Panc1 (cell line): Measurements from ENCODE around the gene MIOX. TPM values are rescaled to one million over a fixed set of nuclear protein-coding genes. Genes with fewer than 3 reads are reported as not detected.

Experiments used
- ATAC-seq: fragments of 200-7000 bp; cut with Tn5 transposase; 2 replicates; pipeline ENCODE4 v1.9.1; 2020; ENCODE audit warnings: mild to moderate bottlenecking, moderate library complexity
- BruUV-seq: library from RNA; stranded (reverse); fragments of 400-500 nt; replicated peaks from 2 replicates; lab custom pipeline; 2021; lab: Mats Ljungman, UMichigan
- CTCF ChIA-PET: fragments of 300-600 bp; sonication (Branson Sonifier 250); formaldehyde crosslinking; loops from one replicate; lab custom pipeline; 2022; ENCODE audit warnings: antibody characterized with exemption; lab: Charles Lee
- POLR2A ChIA-PET: fragments of 300-600 bp; sonication (Branson Sonifier 250); formaldehyde crosslinking; loops from one replicate; lab custom pipeline; 2022; ENCODE audit warnings: antibody characterized with exemption; lab: Charles Lee
- DNase-seq: peaks from one replicate; pipeline ENCODE4 v3.0.0-alpha.2; 2010; ENCODE audit warnings: low read depth, low spot score
- H3K27ac ChIP-seq: 2 replicates; pipeline ENCODE4 v1.5.1; 2011; ENCODE audit warnings: mild to moderate bottlenecking, low read length, inconsistent platforms
- H3K27me3 ChIP-seq: fragments of 200-500 bp; sonication (Bioruptor generic); 2 replicates; pipeline ENCODE4 v1.6.0; 2014; ENCODE audit warnings: low read length, inconsistent platforms; ENCODE audit not compliant: control insufficient read depth, insufficient read depth
- H3K36me3 ChIP-seq: fragments of 200-500 bp; sonication (Bioruptor generic); 2 replicates; pipeline ENCODE4 v1.5.1; 2014; ENCODE audit warnings: inconsistent platforms, mild to moderate bottlenecking, low read length, moderate library complexity; ENCODE audit not compliant: control insufficient read depth, insufficient read depth
- H3K4me1 ChIP-seq: 2 replicates; pipeline ENCODE4 v1.5.1; 2011; ENCODE audit warnings: inconsistent platforms, mild to moderate bottlenecking, low read length, moderate library complexity; ENCODE audit not compliant: control insufficient read depth, insufficient read depth
- H3K4me3 ChIP-seq, 2 experiments: 2 replicates each; pipeline ENCODE4 v1.5.1; 2011 to 2012; ENCODE audit warnings: low read depth in 2 of 2, low read length in 2 of 2, mild to moderate bottlenecking in 2 of 2, inconsistent platforms in 1 of 2, moderate library complexity in 1 of 2
- H3K9me3 ChIP-seq: fragments of 200-500 bp; sonication (Bioruptor generic); 2 replicates; pipeline ENCODE4 v1.5.1; 2014; ENCODE audit warnings: low read depth, mild to moderate bottlenecking, inconsistent platforms, low read length, moderate library complexity; ENCODE audit not compliant: control insufficient read depth, insufficient read depth
- CTCF ChIP-seq: fragments of 450-650 bp; IDR thresholded peaks from 2 replicates; pipeline ENCODE4 v1.5.1; 2017; ENCODE audit warnings: mild to moderate bottlenecking
- POLR2AphosphoS5 ChIP-seq: IDR thresholded peaks from 2 replicates; pipeline ENCODE4 v1.6.1; 2012; ENCODE audit warnings: mild to moderate bottlenecking, low read depth, low read length, moderate library complexity
- SIN3A ChIP-seq: IDR thresholded peaks from 2 replicates; pipeline ENCODE4 v1.6.1; 2012; ENCODE audit warnings: low read depth, mild to moderate bottlenecking, low read length, moderate library complexity, borderline replicate concordance; ENCODE audit not compliant: insufficient read depth
- TCF7L2 ChIP-seq: IDR thresholded peaks from 2 replicates; pipeline ENCODE4 v1.6.1; 2011; ENCODE audit warnings: mild to moderate bottlenecking, low read depth, low read length, inconsistent platforms
- in situ Hi-C: cut with HindIII; loops from 2 replicates; pipeline ENCODE4 v1.10.0; 2016; ENCODE audit warnings: low sequenced_read_pairs, low pct_unique_long_range_greater_than_20kb
- intact Hi-C: fragments of 100-400 bp; cut with micrococcal nuclease; formaldehyde crosslinking; loops from one replicate; pipeline ENCODE4 v1.10.0; 2022; ENCODE audit not compliant: unreplicated experiment
- total RNA-seq: library from RNA; stranded (reverse); gene quantifications from one replicate; pipeline ENCODE4 v1.2.1, GENCODE V29; 2021; ENCODE audit not compliant: unreplicated experiment
- TF ChIP-seq, protein P1 (sequence below), 2 experiments: IDR thresholded peaks; 2 replicates each; pipeline ENCODE4 v1.6.1; 2011 to 2012; ENCODE audit warnings: low read depth in 2 of 2, control low read depth in 1 of 2, low read length in 1 of 2, mild to moderate bottlenecking in 1 of 2, moderate library complexity in 1 of 2; ENCODE audit not compliant: insufficient read depth in 1 of 2

Gene MIOX
- total RNA-seq, 1 experiment from 2014 or later = 0.23 TPM

GRCh38 chr22:50483106-50483505 lies 3.6 kb upstream of the MIOX start:
- TF ChIP-seq TCF7L2 = no peak
- TF ChIP-seq SIN3A = no peak
- TF ChIP-seq POLR2AphosphoS5 = no peak
- TF ChIP-seq, protein P1, sequence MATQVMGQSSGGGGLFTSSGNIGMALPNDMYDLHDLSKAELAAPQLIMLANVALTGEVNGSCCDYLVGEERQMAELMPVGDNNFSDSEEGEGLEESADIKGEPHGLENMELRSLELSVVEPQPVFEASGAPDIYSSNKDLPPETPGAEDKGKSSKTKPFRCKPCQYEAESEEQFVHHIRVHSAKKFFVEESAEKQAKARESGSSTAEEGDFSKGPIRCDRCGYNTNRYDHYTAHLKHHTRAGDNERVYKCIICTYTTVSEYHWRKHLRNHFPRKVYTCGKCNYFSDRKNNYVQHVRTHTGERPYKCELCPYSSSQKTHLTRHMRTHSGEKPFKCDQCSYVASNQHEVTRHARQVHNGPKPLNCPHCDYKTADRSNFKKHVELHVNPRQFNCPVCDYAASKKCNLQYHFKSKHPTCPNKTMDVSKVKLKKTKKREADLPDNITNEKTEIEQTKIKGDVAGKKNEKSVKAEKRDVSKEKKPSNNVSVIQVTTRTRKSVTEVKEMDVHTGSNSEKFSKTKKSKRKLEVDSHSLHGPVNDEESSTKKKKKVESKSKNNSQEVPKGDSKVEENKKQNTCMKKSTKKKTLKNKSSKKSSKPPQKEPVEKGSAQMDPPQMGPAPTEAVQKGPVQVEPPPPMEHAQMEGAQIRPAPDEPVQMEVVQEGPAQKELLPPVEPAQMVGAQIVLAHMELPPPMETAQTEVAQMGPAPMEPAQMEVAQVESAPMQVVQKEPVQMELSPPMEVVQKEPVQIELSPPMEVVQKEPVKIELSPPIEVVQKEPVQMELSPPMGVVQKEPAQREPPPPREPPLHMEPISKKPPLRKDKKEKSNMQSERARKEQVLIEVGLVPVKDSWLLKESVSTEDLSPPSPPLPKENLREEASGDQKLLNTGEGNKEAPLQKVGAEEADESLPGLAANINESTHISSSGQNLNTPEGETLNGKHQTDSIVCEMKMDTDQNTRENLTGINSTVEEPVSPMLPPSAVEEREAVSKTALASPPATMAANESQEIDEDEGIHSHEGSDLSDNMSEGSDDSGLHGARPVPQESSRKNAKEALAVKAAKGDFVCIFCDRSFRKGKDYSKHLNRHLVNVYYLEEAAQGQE (IDR thresholded peaks at IDR 0.05; ENCODE audit: insufficient read depth in 1 of 2, low read depth in 2 of 2, low read length in 1 of 2) = no peak
- TF ChIP-seq CTCF = no peak
- ChIA-PET POLR2A (no interaction called here), CTCF (no interaction called here)
- BruUV-seq = no TSS peak
- intact Hi-C loops = no loop called here
- H3K36me3 ChIP-seq = no peaks in the 10 kb centered on the region
- peaks cover 13% of the 10 kb centered on the region for H3K4me1 ChIP-seq
- ATAC-seq = no peak
- DNase-seq = no peak
- H3K27me3 ChIP-seq = no peaks in the 10 kb centered on the region
- in situ Hi-C loops = no loop called here
- no peak overlapping the region for H3K4me3 ChIP-seq
- no peaks in the 10 kb centered on the region for H3K9me3 ChIP-seq
- H3K27ac ChIP-seq = no peak overlapping the region

GRCh38 chr22:50483556-50483955 lies 3.1 kb upstream of the MIOX start:
- TF ChIP-seq CTCF = no peak
- TF ChIP-seq SIN3A = no peak
- no peak for TF ChIP-seq TCF7L2
- TF ChIP-seq, protein P1 (IDR thresholded peaks at IDR 0.05; ENCODE audit: insufficient read depth in 1 of 2, low read depth in 2 of 2, low read length in 1 of 2) = no peak
- TF ChIP-seq POLR2AphosphoS5 = no peak
- peaks cover 13% of the 10 kb centered on the region for H3K4me1 ChIP-seq
- CTCF ChIA-PET = no interaction called here
- ATAC-seq (no peak), DNase-seq (no peak)
- in situ Hi-C loops = no loop called here
- H3K27ac ChIP-seq = no peak overlapping the region
- no peak overlapping the region for H3K4me3 ChIP-seq
- intact Hi-C loops = no loop called here
- H3K27me3 ChIP-seq = no peaks in the 10 kb centered on the region
- no peaks in the 10 kb centered on the region for H3K36me3 ChIP-seq
- no peaks in the 10 kb centered on the region for H3K9me3 ChIP-seq
- POLR2A ChIA-PET = no interaction called here
- BruUV-seq = no TSS peak
